H1 (cell line): ENCODE data around the gene KLKB1. TPM values are rescaled to one million over a fixed set of nuclear protein-coding genes. Genes with fewer than 3 reads are reported as not detected.
"Not testable (repeated sequence)": the region's sequence is repeated elsewhere in the genome, so short reads cannot be mapped to it uniquely, and the experiment has no call there.

Experiments
- CTCF ChIA-PET: fragments of 300-600 bp; sonication (Branson Sonifier 250); formaldehyde crosslinking; loops from one replicate; lab custom pipeline; 2021; ENCODE audit not compliant: partially characterized antibody; lab: Charles Lee
- POLR2A ChIA-PET: fragments of 300-600 bp; sonication (Branson Sonifier 250); formaldehyde crosslinking; loops from one replicate; lab custom pipeline; 2021; ENCODE audit warnings: inconsistent platforms; ENCODE audit not compliant: partially characterized antibody; lab: Charles Lee
- DNase-seq, 2 experiments: peaks; one replicate each; pipeline versions ENCODE4 v3.0.0 to v3.0.0-alpha.2; 2010 to 2022; ENCODE audit warnings: low spot score in 2 of 2, low read depth in 1 of 2, mixed read lengths in 1 of 2
- FAIRE-seq: peaks from 2 replicates; lab custom pipeline; 2011; peaks lifted over from hg19 to GRCh38; lab: Jason Lieb, UNC
- H2AFZ ChIP-seq: 2 replicates; pipeline ENCODE4 v1.8.1; 2012; ENCODE audit warnings: low read length, inconsistent platforms
- H2AK5ac ChIP-seq: 2 replicates; pipeline ENCODE4 v1.6.1; 2013; ENCODE audit warnings: low read depth, low read length
- H2BK120ac ChIP-seq: replicated peaks from 2 replicates; pipeline ENCODE3; 2013; ENCODE audit warnings: low read depth, low read length, inconsistent platforms
- H2BK12ac ChIP-seq: 2 replicates; pipeline ENCODE4 v1.6.1; 2013; ENCODE audit warnings: low read depth, low read length
- H2BK15ac ChIP-seq: 2 replicates; pipeline ENCODE4 v1.6.1; 2013; ENCODE audit warnings: low read length
- H2BK20ac ChIP-seq: 2 replicates; pipeline ENCODE4 v1.6.1; 2013; ENCODE audit warnings: low read length
- H2BK5ac ChIP-seq: 2 replicates; pipeline ENCODE4 v1.6.1; 2013; ENCODE audit warnings: low read depth, low read length
- H3K14ac ChIP-seq: 2 replicates; pipeline ENCODE4 v1.6.1; 2013; ENCODE audit warnings: inconsistent platforms; ENCODE audit not compliant: insufficient read length
- H3K18ac ChIP-seq: 2 replicates; pipeline ENCODE4 v1.6.1; 2013; ENCODE audit warnings: low read length; ENCODE audit errors: extremely low read depth
- H3K23ac ChIP-seq: 2 replicates; pipeline ENCODE4 v1.6.1; 2013; ENCODE audit warnings: inconsistent platforms; ENCODE audit not compliant: insufficient read length
- H3K23me2 ChIP-seq: 2 replicates; pipeline ENCODE4 v1.6.1; 2013; ENCODE audit warnings: low read depth, low read length
- H3K27ac ChIP-seq: 2 replicates; pipeline ENCODE4 v1.6.1; 2011; ENCODE audit warnings: low read depth, low read length, inconsistent platforms
- H3K27me3 ChIP-seq, 4 experiments: replicated peaks in 1 of 4; 1 replicate in 1 of 4; 2 replicates in 3 of 4; pipeline versions ENCODE4 v1.6.1 to v1.8.1; 2011 to 2013; ENCODE audit warnings: low read length in 3 of 4, mild to moderate bottlenecking in 3 of 4, inconsistent platforms in 2 of 4, mixed read lengths in 2 of 4, moderate library complexity in 1 of 4; ENCODE audit not compliant: control insufficient read depth in 3 of 4, insufficient read depth in 3 of 4; ENCODE audit errors: extremely low read depth in 1 of 4
- H3K36me3 ChIP-seq, 4 experiments: 2 replicates each; pipeline versions ENCODE4 v1.6.1 to v1.8.1; 2011 to 2013; ENCODE audit warnings: mild to moderate bottlenecking in 4 of 4, low read length in 3 of 4, moderate library complexity in 2 of 4, control low read depth in 1 of 4, inconsistent platforms in 1 of 4; ENCODE audit not compliant: insufficient read depth in 4 of 4, control insufficient read depth in 2 of 4
- H3K4ac ChIP-seq: replicated peaks from 2 replicates; pipeline ENCODE3; 2013; ENCODE audit warnings: low read length, low read depth, mixed read lengths, inconsistent platforms; ENCODE audit not compliant: insufficient read length
- H3K4me1 ChIP-seq, 4 experiments: replicated peaks in 1 of 4; 1 replicate in 1 of 4; 2 replicates in 3 of 4; pipeline versions ENCODE4 v1.6.1 to v1.8.1; 2011 to 2013; ENCODE audit warnings: low read length in 3 of 4, inconsistent platforms in 2 of 4, mixed read lengths in 1 of 4; ENCODE audit not compliant: insufficient read depth in 4 of 4, control insufficient read depth in 3 of 4
- H3K4me2 ChIP-seq, 2 experiments: 2 replicates each; pipeline versions ENCODE4 v1.6.1 to v1.8.1; 2011 to 2013; ENCODE audit warnings: low read depth in 2 of 2, low read length in 2 of 2, control low read depth in 1 of 2, inconsistent platforms in 1 of 2, mild to moderate bottlenecking in 1 of 2; ENCODE audit not compliant: insufficient read depth in 1 of 2
- H3K4me3 ChIP-seq, 4 experiments: fragments of 200-600, 300-600 bp in 1 of 4; sonication (generic), shearing (Covaris generic), sonication (Bioruptor Twin) in 1 of 4; 2 replicates each; pipeline versions ENCODE4 v1.5.1 to v1.8.1; 2011 to 2016; ENCODE audit warnings: low read length in 4 of 4, low read depth in 3 of 4, control low read depth in 2 of 4, inconsistent platforms in 2 of 4, mild to moderate bottlenecking in 2 of 4, mixed read lengths in 1 of 4, moderate library complexity in 1 of 4; ENCODE audit not compliant: insufficient read depth in 2 of 4; ENCODE audit errors: extremely low read depth in 1 of 4
- H3K56ac ChIP-seq: replicated peaks from 2 replicates; pipeline ENCODE3; 2013; ENCODE audit warnings: low read depth, mild to moderate bottlenecking, mixed read lengths, low read length, inconsistent platforms; ENCODE audit not compliant: insufficient read length
- H3K79me1 ChIP-seq: 2 replicates; pipeline ENCODE4 v1.6.1; 2013; ENCODE audit warnings: low read depth, low read length, control low read depth
- H3K79me2 ChIP-seq, 2 experiments: 2 replicates each; pipeline versions ENCODE4 v1.6.1 to v1.8.1; 2012 to 2013; ENCODE audit warnings: low read length in 2 of 2, mild to moderate bottlenecking in 2 of 2, inconsistent platforms in 1 of 2; ENCODE audit not compliant: insufficient read depth in 2 of 2, control insufficient read depth in 1 of 2
- H3K9ac ChIP-seq, 4 experiments: replicated peaks in 1 of 4; 1 replicate in 1 of 4; 2 replicates in 3 of 4; pipeline versions ENCODE4 v1.6.1 to v1.8.1; 2011 to 2013; ENCODE audit warnings: low read depth in 3 of 4, low read length in 3 of 4, control low read depth in 2 of 4, mild to moderate bottlenecking in 2 of 4, moderate library complexity in 2 of 4, inconsistent platforms in 1 of 4; ENCODE audit errors: extremely low read depth in 1 of 4
- H3K9me3 ChIP-seq, 2 experiments: 2 replicates each; pipeline versions ENCODE4 v1.6.1 to v1.8.1; 2012 to 2013; ENCODE audit warnings: mild to moderate bottlenecking in 2 of 2, moderate library complexity in 2 of 2, control low read depth in 1 of 2, inconsistent platforms in 1 of 2, low read depth in 1 of 2, low read length in 1 of 2, mixed read lengths in 1 of 2; ENCODE audit not compliant: insufficient read depth in 2 of 2
- H4K20me1 ChIP-seq, 2 experiments: replicated peaks in 1 of 2; 2 replicates each; pipeline versions ENCODE3 to v1.8.1; 2011 to 2013; ENCODE audit warnings: inconsistent platforms in 2 of 2, low read length in 2 of 2, mild to moderate bottlenecking in 1 of 2; ENCODE audit not compliant: insufficient read depth in 2 of 2, control insufficient read depth in 1 of 2
- H4K5ac ChIP-seq: 2 replicates; pipeline ENCODE4 v1.6.1; 2013; ENCODE audit warnings: low read length, low read depth, mixed read lengths, inconsistent platforms; ENCODE audit not compliant: insufficient read length
- H4K8ac ChIP-seq: 2 replicates; pipeline ENCODE4 v1.8.0; 2013; ENCODE audit warnings: mild to moderate bottlenecking, moderate library complexity, low read length, inconsistent platforms; ENCODE audit not compliant: insufficient read depth; ENCODE audit errors: extremely low read depth
- H4K91ac ChIP-seq: replicated peaks from 2 replicates; pipeline ENCODE3; 2013; ENCODE audit warnings: low read length, mixed read lengths, inconsistent platforms; ENCODE audit not compliant: insufficient read length
- PHF8 ChIP-seq: fragments of 200-600 bp; sonication (generic); conservative IDR thresholded peaks from 2 replicates; pipeline ENCODE4 v1.7.1; 2012; ENCODE audit warnings: low read depth, mild to moderate bottlenecking, inconsistent platforms, low read length, moderate library complexity
- POLR2A ChIP-seq, 2 experiments: IDR thresholded peaks; 1 replicate in 1 of 2; 2 replicates in 1 of 2; pipeline ENCODE4 v1.6.1; 2011; ENCODE audit warnings: low read depth in 2 of 2, low read length in 2 of 2, mild to moderate bottlenecking in 2 of 2; ENCODE audit errors: control extremely low read depth in 1 of 2
- POLR2AphosphoS5 ChIP-seq: IDR thresholded peaks from 2 replicates; pipeline ENCODE4 v1.6.1; 2011; ENCODE audit warnings: low read depth, low read length
- SP1 ChIP-seq: IDR thresholded peaks from 2 replicates; pipeline ENCODE4 v1.6.1; 2011; ENCODE audit warnings: low read depth, low read length
- SP4 ChIP-seq: IDR thresholded peaks from 2 replicates; pipeline ENCODE4 v1.6.1; 2012; ENCODE audit warnings: low read length, inconsistent platforms
- TAF1 ChIP-seq: IDR thresholded peaks from 2 replicates; pipeline ENCODE4 v1.6.1; 2011; ENCODE audit warnings: mild to moderate bottlenecking, low read depth, low read length
- TAF7 ChIP-seq: optimal IDR thresholded peaks from 2 replicates; pipeline ENCODE3; 2011; ENCODE audit warnings: low read depth, mild to moderate bottlenecking, inconsistent platforms, low read length, moderate library complexity, borderline replicate concordance
- TBP ChIP-seq: IDR thresholded peaks from 2 replicates; pipeline ENCODE4 v1.6.1; 2011; ENCODE audit warnings: low read depth, low read length, improper control_type of control experiment
- WGBS, 2 experiments: shearing (Covaris generic) in 1 of 2; methylation state at CpG; one replicate each; pipeline versions ENCODE4 v1.1.6 to v1.1.7; 2013 to 2015; ENCODE audit warnings: low lambda C conversion rate in 2 of 2, mixed read lengths in 2 of 2, inconsistent platforms in 1 of 2, low coverage in 1 of 2, missing lambda C conversion rate in 1 of 2; ENCODE audit not compliant: insufficient replicate concordance in 2 of 2, insufficient coverage in 1 of 2, insufficient read length in 1 of 2; ENCODE audit errors: extremely low coverage in 1 of 2, missing lambda C conversion rate in 1 of 2; 5-methylcytosine and 5-hydroxymethylcytosine counted together
- polyA plus RNA-seq, 7 experiments: library from polyadenylated mRNA; depleted of rRNA in 3 of 7; stranded (reverse) in 5 of 7; unstranded in 2 of 7; fragments of >200 nt in 5 of 7; fragments of 200-250 nt in 2 of 7; gene quantifications; 1 replicate in 5 of 7; 2 replicates in 1 of 7; 4 replicates in 1 of 7; pipeline versions ENCODE4 v1.2.1 to v1.2.3, GENCODE V29; 2011 to 2013; ENCODE audit warnings: missing spikeins in 2 of 7, mixed read lengths in 2 of 7
- total RNA-seq: library from RNA; stranded (reverse); fragmentation: NEBNext Ultra II Directional; extraction: Animal tissue kit (Norgen Biotek cat#: 25700); gene quantifications from 2 replicates; pipeline ENCODE4 v1.2.1, GENCODE V29; 2021
- TF ChIP-seq, protein P1 (sequence below): IDR thresholded peaks from 2 replicates; pipeline ENCODE4 v1.6.1; 2012; ENCODE audit warnings: low read length, inconsistent platforms

KLKB1 gene
- total and polyA plus RNA-seq, 2 of the 8 experiments (the other 6 are each of a cell fraction or from before 2014, with no cell fraction given) = 12.0 to 20.9 TPM

DNA sequence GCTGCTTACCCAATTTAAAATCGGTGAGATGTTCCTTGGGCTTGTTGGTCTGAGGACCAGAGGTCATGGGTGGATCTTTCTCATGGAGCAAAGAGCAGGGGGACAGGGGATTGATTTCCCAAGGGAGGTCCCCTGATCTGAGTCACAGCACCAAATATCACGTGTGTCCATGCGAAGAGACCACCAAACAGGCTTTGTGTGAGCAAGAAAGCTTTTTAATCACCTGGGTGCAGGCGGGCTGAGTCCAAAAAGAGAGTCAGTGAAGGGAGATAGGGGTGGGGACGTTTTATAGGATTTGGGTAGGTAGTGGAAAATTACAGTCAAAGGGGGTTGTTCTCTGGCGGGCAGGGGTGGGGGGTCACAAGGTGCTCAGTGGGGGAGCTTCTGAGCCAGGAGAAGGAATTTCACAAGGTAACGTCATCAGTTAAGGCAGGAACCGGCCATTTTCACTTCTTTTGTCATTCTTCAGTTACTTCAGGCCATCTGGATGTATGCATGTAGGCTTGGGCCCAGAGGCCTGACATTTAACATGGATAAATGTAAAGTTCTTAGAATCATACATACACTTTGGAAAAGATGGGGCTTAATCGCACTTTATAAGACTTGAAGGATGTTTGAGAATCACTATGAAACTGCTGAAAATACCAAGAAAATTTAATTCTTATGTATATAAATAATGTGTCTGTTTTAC is 19.9 kb downstream of the KLKB1 start:
- H4K8ac ChIP-seq, H3K23me2 ChIP-seq, H4K91ac ChIP-seq, H3K79me1 ChIP-seq, H3K14ac ChIP-seq, H3K9me3 ChIP-seq, H3K27me3 ChIP-seq, H2BK15ac ChIP-seq, H2AFZ ChIP-seq, H3K56ac ChIP-seq, H4K20me1 ChIP-seq, H3K4ac ChIP-seq, H2BK120ac ChIP-seq, CTCF ChIA-PET, DNase-seq, H3K23ac ChIP-seq: not testable (repeated sequence)
- H2BK20ac ChIP-seq = peak overlapping the region; percentile 66; the same call in 1 of the 2 replicates
- H3K27ac ChIP-seq = peak overlapping the region; percentile 93
- peak overlapping the region; percentile 83; the same call in 1 of the 2 replicates for H3K18ac ChIP-seq
- peak overlapping the region; percentile 71 to 92 (median 82) for H3K9ac ChIP-seq
- H2BK5ac ChIP-seq = peak overlapping the region; percentile 96
- TF ChIP-seq TAF7 (peak; percentile 41), SP1 (0 out of 2 replicates have a peak, but pooled peaks have one; percentile 76), TAF1 (peak; percentile 93), POLR2A (IDR thresholded peaks at IDR 0.05; ENCODE audit: control extremely low read depth in 1 of 2, low read depth in 2 of 2, low read length in 2 of 2) (peak; percentile 81 to 99), SP4 (0 out of 2 replicates have a peak, but pooled peaks have one; percentile 24), TBP (peak; percentile 91), PHF8 (peak; percentile 39; the same call in 1 of the 2 replicates), POLR2AphosphoS5 (peak; percentile 89)
- TF ChIP-seq, protein P1, sequence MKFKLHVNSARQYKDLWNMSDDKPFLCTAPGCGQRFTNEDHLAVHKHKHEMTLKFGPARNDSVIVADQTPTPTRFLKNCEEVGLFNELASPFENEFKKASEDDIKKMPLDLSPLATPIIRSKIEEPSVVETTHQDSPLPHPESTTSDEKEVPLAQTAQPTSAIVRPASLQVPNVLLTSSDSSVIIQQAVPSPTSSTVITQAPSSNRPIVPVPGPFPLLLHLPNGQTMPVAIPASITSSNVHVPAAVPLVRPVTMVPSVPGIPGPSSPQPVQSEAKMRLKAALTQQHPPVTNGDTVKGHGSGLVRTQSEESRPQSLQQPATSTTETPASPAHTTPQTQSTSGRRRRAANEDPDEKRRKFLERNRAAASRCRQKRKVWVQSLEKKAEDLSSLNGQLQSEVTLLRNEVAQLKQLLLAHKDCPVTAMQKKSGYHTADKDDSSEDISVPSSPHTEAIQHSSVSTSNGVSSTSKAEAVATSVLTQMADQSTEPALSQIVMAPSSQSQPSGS = peak; percentile 91
- peak; percentile 66 for FAIRE-seq
- peaks cover 4 to 43% of the 10 kb centered on the region in 2 experiments; a peak in 3 of 4 replicates for H3K79me2 ChIP-seq
- peaks cover 7 to 26% (median 22%) of the 10 kb centered on the region in 4 experiments; a peak in 6 of 7 replicates for H3K4me1 ChIP-seq
- H3K4me3 ChIP-seq = peak overlapping the region; percentile 68 to 95 (median 80)
- peaks cover 2 to 33% (median 18%) of the 10 kb centered on the region in 4 experiments; a peak in 5 of 8 replicates for H3K36me3 ChIP-seq
- peak overlapping the region; percentile 82 for H2BK12ac ChIP-seq
- H4K5ac ChIP-seq = peak overlapping the region; percentile 97
- peak overlapping the region; percentile 65 to 95 for H3K4me2 ChIP-seq
- H2AK5ac ChIP-seq = peak overlapping the region; percentile 90; the same call in 1 of the 2 replicates
- POLR2A ChIA-PET = interaction anchor here (0.8 to 5.8 kb wide), 13 partner anchors 9 to 658 kb away, joined by 3 to 37 read pairs (median 4); partner anchors contain the start of genes CYP4V2 and F11
- 19% methylated on average over 7 of the region's 9 CpGs; no CpG with 5 or more reads in 1 of the 2 experiments for WGBS, 2 experiments
